HG03280 (cell line): ENCODE measurements around the gene BPTF.
A peak's percentile ranks its signal among the peaks of the same experiment; 100 is the strongest.
"Not testable (repeated sequence)": the region's sequence is repeated elsewhere in the genome, so short reads cannot be mapped to it uniquely, and the experiment has no call there.

Experiments
- ATAC-seq: cut with Tn5 transposase; IDR thresholded peaks from one replicate; pipeline ENCODE4 v1.9.1; 2021; ENCODE audit warnings: mild to moderate bottlenecking, moderate library complexity; ENCODE audit not compliant: unreplicated experiment

Gene BPTF, protein sequence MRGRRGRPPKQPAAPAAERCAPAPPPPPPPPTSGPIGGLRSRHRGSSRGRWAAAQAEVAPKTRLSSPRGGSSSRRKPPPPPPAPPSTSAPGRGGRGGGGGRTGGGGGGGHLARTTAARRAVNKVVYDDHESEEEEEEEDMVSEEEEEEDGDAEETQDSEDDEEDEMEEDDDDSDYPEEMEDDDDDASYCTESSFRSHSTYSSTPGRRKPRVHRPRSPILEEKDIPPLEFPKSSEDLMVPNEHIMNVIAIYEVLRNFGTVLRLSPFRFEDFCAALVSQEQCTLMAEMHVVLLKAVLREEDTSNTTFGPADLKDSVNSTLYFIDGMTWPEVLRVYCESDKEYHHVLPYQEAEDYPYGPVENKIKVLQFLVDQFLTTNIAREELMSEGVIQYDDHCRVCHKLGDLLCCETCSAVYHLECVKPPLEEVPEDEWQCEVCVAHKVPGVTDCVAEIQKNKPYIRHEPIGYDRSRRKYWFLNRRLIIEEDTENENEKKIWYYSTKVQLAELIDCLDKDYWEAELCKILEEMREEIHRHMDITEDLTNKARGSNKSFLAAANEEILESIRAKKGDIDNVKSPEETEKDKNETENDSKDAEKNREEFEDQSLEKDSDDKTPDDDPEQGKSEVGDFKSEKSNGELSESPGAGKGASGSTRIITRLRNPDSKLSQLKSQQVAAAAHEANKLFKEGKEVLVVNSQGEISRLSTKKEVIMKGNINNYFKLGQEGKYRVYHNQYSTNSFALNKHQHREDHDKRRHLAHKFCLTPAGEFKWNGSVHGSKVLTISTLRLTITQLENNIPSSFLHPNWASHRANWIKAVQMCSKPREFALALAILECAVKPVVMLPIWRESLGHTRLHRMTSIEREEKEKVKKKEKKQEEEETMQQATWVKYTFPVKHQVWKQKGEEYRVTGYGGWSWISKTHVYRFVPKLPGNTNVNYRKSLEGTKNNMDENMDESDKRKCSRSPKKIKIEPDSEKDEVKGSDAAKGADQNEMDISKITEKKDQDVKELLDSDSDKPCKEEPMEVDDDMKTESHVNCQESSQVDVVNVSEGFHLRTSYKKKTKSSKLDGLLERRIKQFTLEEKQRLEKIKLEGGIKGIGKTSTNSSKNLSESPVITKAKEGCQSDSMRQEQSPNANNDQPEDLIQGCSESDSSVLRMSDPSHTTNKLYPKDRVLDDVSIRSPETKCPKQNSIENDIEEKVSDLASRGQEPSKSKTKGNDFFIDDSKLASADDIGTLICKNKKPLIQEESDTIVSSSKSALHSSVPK (N-terminal part only)

DNA sequence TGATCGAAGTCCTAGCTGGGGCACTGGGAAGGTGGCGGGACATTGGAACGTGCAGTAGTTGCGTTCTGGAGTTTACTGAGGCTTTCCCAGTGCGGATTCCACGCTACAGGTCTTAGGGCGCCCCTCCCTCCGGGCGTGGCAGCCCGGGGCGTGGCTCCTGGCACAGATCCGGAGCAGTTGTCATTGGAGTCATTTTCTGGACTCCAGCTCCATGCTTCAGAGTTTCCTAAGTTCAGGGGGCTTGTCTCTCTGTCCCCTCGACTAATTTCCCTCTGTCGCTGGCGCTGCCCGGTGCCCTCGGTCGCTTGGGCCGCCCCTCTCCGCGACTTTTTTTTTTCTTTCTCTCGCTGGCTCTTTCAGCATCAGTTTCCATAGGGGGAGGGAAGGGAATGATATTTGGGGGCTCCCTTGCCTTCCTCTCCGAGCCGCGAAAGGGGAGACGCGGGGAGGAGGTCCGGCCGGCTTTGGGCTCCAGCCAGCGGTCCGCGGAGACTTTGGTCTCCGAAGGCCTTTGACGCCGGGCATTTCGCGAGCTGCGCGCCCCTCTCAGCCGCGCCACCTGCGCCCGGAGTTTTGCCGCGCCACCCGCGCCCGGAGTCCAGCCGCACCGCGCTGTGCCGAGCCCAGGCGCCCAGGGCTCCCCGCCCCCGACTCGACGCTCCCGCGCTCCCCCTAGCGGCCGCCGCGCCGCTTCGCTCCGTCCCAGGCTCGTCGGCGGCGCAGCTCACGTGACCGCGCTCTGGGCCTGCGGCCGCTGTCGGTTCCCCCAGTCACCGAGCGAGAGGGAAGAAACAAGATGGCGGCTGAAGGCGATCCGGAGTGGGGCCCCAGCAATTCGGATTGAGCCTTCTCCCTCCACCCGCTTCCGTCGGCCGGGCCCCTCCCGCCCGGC, at the start of gene BPTF:
BPTF (plus strand) TSS at position 769 of the 892 bp plus-strand sequence. CDS start 222 bp downstream, outside the sequence.
- ATAC-seq: peak; percentile 82

DNA sequence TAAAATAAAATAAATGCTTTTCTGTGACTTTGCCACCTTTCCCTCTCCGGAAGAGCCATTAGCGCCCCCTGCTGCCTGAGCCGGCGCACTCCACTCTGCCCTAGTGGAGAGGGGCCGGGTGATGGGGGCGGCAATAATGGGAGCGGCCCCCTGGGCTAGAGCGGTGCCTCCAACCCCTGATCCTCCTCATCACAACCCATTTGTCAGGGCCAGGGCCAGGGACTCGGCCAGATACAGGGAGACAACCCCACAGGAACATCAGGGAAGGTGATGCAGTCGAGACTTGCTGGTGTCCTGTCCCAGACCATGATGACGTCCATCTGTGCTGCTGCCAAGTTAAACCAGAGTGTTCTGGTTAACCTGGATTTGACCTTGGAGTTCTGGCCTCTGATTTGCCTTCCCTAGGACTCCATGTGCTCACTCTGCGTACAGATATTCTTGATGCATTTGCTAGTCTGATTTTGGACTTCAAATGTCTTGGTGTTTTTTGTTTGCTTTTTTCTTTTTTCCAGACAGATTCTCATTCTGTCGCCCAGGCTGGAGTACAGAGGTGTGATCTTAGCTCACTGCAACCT, 46.1 kb upstream of the BPTF start:
- ATAC-seq: no peak

DNA sequence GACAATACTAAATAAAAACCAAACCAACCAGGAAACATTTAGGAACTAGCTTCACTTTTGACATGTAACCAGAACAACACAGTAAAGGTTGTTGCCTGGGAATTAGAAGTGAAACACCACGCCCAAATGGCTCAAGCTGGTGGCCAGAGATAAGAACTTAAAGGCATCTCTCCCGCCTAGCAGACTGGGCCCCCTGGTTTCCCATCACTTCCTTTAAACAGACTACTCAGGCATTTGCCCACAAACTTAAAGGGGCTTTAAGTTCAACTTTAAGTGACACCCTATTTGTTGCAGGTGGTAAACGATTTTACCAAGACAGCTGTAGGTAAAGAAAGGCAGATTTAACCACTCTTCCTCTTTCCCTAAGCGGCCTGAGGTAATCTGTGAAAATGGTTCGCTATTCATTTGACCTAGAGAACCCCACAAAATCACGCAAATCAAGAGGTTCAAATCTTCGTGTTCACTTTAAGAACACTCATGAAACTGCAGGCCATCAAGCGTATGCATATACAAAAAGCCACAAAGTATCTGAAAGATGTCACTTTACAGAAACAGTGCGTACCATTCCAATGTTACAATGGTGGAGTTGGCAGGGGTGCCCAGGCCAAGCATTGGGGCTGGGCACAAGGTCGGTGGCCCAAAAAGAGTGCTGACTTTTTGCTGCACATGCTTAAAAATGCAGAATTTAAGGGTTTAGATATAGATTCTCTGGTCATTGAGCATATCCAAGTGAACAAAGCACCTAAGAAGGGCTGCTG, 40.8 kb upstream of the BPTF start:
- no peak for ATAC-seq

DNA sequence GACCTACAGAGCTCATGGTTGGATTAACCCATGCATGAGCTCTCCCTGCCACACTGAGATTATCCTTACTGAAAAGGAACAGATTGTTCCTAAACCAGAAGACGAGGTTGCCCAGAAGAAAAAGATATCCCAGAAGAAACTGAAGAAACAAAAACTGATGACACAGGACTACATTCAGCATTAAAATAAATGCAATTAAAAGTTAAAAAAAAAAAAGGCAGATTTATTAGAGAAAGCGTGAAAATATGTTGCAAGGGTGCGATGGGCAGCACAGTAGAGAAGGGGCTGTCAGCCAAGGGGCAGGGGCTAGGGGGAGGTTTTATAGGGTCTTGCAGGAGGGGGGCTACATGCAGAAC, 40.2 kb upstream of the BPTF start:
- no peak for ATAC-seq

DNA sequence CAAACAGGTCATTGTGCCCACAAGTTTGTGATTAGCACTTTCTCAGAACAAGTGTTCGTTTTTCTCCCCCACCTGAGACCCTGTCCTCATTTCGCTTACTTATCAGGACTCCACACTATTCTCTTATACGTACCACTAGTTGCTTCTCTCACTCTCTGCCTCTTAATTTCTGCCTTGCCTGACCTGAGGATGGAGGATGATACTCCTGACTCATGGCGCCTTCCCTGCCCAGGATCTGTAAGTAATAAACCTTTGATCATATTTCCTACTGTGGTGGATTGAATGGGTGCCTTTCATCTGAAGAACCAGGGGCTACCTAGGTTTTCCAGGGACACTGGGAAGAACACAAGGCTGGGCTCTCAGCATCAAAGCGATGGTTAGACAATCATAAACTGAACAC, 39.8 kb upstream of the BPTF start:
- no peak for ATAC-seq

DNA sequence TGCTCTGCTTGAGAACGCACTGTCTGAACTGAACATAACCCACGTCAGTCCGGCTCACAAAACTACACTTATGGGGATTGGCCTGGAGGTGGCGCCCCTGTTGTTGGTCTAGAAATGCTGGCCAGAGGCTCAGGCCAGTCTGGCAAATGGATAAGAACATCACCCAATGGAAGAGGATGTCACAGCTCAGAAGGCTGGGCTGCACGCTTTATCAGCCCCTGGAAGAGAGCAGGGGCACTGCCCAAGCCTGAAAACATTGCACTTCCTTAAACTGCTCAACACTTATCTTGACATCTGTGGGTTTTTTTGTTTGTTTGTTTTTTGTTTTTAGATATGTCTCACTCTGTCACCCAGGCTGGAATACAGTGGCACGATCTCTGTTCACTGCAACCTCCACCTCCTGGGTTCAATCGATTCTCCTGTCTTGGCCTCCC, 24.8 kb upstream of the BPTF start:
- ATAC-seq: peak; percentile 88

DNA sequence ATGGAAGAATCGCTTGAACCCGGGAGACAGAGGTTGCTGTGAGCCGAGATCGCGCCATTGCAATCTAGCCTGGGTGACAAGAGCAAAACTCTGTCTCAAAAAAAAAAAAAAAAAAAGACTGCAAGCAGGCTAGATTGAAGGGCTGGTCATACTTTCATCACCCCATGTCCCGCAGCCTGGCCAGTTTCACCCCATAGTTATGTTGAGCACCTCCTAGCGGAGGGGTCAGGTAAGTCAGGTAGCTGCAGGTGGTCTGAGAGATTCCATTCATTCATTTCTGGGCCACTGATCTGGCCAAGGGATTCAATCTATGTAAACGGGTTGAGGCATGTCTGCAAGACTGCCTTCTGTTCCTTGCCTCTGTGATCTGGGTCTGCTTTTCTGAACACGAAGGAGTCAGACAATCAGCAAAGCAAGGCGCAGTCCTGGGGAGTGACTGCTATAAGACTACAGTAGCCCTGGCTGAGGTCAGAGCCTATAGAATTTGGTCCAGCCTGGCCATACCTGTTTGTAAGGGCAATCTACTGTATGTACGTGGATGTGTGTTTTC, 23.6 kb upstream of the BPTF start:
- ATAC-seq: no peak

DNA sequence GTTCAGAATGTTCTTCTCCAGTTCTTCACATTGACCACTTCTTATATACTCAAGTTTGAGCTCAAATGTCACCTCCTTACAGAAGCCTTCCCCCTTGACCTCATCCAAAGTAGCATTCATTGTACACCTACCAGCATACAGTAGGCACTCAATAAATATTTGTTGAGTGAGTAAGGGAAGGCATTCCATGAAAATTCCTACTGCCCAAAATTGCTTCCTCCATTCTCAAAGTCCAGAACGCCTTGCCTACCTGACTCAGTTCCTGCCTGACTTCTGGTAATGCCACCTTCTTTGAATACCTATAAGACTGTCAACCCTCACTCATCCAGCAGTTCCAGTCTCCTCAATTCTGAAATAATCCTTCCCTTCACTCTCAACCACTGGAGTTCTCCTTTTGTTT, 14.8 kb upstream of the BPTF start:
- ATAC-seq: no peak

DNA sequence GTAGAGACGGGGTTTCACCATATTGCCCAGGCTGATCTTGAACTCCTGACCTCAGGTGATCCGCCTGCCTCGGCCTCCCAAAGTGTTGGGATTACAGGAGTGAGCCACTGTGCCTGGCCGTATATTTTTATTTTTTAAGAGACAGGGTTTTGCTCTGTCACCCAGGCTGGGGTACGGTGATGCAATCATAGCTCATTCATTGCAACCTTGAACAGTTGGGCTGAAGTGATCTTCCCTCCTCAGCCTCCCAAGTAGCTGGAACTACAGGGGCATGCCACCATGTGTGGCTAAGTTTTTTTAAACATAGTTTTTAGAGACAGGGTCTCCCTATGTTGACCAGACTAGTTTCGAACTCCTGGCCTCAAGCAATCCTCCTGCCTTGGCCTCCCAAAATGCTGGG, 12.9 kb upstream of the BPTF start:
- ATAC-seq: not testable (repeated sequence)

DNA sequence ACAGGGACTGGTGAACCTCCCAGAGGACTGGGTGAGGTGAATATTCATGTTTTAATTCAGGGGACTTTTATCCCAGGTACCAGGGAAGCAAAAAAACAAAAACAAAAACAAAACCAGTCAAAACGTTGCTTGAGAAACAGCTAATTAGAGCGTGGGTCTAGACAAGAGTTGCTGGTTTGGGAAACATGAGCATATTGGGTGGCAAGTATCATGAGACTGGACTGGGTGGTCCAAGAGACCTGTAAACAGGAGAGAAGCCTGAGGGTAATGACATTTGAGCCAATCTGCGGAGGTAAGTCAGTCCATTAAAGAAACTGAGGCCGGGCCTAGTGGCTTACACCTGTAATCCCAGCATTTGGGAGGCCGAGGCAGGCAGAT, 11.5 kb upstream of the BPTF start:
- no peak for ATAC-seq

DNA sequence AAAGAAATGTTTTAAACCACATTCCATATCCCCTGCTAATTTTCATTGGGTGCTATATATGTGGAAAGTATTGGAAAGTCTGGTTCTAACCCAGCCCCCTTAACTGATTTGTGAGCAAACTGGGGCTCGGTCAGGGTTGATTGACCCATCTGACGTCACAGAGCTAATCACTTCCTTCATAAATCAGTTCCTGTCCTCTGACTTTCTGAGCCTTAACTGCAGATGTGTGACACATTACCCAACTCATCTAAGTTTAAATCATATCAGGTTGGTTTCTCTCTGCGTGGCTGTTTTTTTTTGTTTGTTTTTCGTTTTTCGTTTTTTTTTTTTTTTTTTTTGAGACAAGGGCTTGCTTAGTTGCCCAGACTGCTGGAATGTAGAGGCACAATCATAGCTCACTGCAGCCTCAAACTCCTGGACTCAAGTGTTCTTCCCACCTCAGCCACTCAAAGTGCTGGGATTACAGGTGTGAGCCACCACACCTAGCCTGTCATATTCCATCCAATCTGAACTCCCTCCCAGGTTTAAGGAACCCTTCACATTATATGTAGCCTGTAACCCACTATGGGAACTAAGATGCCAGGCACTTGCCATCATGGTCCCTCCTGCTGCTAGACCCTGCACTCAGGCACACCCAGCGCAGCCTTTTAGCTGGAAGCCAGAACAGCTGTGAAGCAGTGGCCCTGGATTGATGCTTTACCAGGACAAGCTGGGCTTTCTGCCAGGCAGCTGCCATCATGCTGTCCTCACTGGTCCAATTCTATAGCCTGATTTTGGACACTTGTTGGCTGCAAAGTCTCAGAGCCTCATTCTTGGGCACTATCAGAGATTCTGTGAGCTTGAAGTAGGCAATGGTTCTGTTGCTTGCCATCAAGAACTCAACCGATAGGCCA, 6.9 kb upstream of the BPTF start:
- ATAC-seq: peak; percentile 67

DNA sequence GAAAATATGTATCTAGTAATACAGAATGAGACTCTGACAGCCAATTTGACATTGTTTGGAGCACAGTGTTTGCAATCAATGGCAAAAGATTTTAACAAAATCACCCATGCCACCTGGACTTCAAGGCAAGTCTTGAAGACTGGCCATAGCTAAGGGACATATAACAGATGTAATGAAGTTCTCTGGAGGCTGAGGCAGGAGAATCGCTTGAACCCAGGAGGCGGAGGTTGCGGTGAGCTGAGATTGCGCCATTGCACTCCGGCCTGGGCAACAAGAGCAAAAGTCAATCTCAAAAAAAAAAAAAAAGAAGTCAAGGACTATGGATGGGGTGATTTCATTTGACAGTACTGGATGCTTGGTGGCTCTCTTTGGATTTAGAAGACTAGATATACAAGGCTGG, 5.6 kb upstream of the BPTF start:
- ATAC-seq: no peak

DNA sequence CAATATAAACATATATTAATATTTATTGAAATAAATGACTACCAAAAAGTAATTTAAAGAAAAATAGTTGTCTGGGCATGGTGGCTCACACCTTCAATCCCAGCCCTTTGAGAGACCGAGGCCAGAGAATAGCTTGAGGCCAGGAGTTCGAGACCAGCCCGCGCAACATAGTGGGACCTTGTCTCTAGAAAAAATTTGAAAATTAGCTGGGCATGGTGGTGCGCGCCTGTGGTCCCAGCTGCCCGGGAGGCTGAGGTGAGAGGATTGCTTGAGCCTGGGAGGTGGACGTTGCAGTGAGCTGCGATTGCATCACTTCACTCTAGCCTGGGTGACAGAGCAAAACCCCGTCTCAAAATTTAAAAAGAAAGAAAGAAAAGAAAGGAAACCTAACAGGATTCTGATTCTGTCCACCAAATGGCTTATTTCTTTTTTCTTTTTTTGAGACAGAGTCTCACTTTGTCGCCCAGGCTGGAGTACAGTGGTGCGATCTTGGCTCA, 3.4 kb upstream of the BPTF start:
- ATAC-seq: no peak

DNA sequence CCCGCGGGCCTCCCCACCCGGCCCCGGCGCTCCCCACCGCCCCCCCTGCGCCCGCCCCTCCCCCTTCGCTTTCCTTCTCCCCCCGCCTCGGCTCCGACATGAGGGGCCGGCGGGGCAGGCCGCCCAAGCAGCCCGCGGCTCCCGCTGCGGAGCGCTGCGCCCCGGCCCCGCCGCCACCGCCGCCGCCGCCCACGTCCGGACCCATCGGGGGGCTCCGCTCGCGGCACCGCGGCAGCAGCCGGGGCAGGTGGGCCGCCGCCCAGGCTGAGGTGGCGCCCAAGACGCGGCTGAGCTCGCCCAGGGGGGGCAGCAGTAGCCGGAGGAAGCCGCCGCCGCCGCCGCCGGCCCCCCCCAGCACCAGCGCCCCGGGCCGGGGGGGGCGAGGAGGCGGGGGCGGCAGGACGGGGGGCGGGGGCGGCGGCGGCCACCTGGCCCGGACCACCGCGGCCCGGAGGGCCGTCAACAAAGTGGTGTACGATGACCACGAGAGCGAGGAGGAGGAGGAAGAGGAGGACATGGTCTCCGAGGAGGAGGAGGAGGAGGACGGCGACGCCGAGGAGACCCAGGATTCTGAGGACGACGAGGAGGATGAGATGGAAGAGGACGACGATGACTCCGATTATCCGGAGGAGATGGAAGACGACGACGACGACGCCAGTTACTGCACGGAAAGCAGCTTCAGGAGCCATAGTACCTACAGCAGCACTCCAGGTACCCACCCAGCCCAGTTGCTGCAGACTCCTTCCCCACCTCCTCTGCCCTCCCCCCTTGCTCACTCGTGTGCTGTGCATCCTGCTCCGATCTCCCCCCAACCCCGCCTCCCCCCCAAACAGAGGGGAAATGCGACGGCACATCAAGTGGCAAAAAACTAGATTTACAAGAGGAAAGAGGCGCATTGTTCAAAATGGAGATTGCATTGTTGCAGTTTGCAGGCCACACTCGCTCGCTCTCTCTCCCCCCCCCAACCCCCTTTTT, 611 bp downstream of the BPTF start:
- peak; percentile 45 for ATAC-seq

DNA sequence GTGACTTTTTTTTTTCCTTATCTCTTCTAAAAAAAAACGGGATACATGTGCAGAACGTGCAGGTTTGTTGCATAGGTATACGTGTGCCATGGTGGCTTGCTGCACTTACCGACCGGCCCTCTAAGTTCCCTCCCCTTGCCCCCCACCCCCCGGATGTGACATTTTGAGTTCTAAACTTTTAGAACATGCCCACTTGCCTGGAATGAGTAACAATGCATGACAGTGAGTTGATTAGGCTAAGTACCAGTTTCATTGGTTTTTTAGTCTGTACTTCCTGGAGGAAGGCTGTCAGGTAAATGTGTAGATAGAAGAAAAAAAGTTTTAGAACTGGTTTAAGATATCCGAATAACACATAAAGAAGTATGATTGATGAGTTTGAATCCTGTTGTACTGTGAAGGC, 4.0 kb downstream of the BPTF start:
- ATAC-seq: no peak

DNA sequence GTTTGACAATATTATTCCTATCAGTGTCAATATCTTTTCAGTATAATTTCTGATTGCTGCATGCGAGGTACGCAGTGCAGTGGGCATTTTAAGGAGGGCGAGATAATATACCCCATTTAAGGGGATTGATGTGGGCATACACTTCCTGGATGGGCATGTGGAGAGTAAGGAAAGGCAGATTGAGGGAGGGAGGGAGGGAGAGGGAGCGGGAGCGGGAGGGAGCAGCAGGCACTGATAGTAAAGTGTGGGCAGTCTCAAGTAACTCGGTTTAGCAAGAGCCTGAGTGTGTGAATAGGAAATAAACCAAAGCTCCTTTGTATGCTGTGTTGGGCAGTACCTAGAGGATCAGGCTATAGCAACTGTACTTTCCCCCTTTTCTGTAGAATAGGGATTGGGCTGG, 5.1 kb downstream of the BPTF start:
- ATAC-seq: no peak

DNA sequence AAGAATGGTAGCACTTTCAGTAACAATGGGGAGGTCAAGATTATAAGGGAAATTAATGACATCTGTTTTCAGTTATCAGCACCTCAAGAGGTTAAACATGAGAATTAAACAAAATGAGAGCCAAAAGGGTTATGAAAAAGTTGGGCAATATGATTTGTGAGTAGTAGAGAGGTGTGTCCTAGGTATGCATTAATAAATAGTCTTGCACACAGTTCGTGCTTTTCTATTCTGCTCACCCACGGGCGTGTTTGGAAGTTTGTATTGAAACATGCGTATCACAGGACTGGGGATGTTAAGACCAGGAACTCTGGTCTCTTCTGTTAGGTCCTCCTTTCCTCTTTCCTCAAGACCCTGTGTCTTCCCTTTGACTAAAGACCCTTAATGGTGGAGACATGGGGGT, 6.0 kb downstream of the BPTF start:
- ATAC-seq: no peak
